Omental fat pad (tissue), 4 donors: ENCODE measurements around the gene PRUNE2. TPM values are rescaled to one million over a fixed set of nuclear protein-coding genes. Genes with fewer than 3 reads are reported as not detected.

Experiments
- ATAC-seq: fragments of 150-250 bp; one replicate; pipeline ENCODE4 v1.9.1; 2016; ENCODE audit warnings: mild to moderate bottlenecking, moderate library complexity; ENCODE audit not compliant: low FRiP score
- DNase-seq: peaks from one replicate; pipeline ENCODE4 v3.0.0-alpha.2; 2019; ENCODE audit warnings: low spot score
- CTCF ChIP-seq, 3 donors: fragments of 450-650 bp; IDR thresholded peaks; one replicate each; pipeline ENCODE4 v1.5.1; 2016 to 2017; ENCODE audit warnings: antibody characterized with exemption in 3 of 3, mild to moderate bottlenecking in 3 of 3, moderate library complexity in 2 of 3
- total RNA-seq, 4 donors: library from RNA; depleted of rRNA; stranded (reverse); fragments of >200 nt; gene quantifications; one replicate each; pipeline ENCODE4 v1.1.0, GENCODE V29; 2016

The PRUNE2 gene
- total RNA-seq, 4 donors from 2014 or later = 3.1 to 13.4 (median 12.0) TPM

- DNase-seq (no peak), ATAC-seq (no peak)
- TF ChIP-seq CTCF (IDR thresholded peaks at IDR 0.05) = no peak
These were observed 21.8 kb upstream of the PRUNE2 start for GRCh38 chr9:76927540-76928240.

GRCh38 chr9:76926846-76927245, 20.9 kb upstream of the PRUNE2 start:
- no peak for DNase-seq
- no peak for ATAC-seq
- no peak for TF ChIP-seq CTCF (IDR thresholded peaks at IDR 0.05)

- ATAC-seq (no peak), DNase-seq (no peak)
- TF ChIP-seq CTCF (IDR thresholded peaks at IDR 0.05) = no peak
These were observed 20.4 kb upstream of the PRUNE2 start for GRCh38 chr9:76926324-76926741.

- TF ChIP-seq CTCF (IDR thresholded peaks at IDR 0.05) = no peak
- no peak for ATAC-seq
These were observed 15.3 kb upstream of the PRUNE2 start for GRCh38 chr9:76921165-76921564.

GRCh38 chr9:76917299-76917698, 11.4 kb upstream of the PRUNE2 start:
- ATAC-seq (no peak), DNase-seq (no peak)
- no peak for TF ChIP-seq CTCF (IDR thresholded peaks at IDR 0.05)

More at GRCh38 chr9:76921165-76921564, 15.3 kb upstream of the PRUNE2 start:
- no peak for DNase-seq

GRCh38 chr9:76916231-76916630, 10.3 kb upstream of the PRUNE2 start:
- ATAC-seq = no peak
- no peak for DNase-seq
- no peak for TF ChIP-seq CTCF (IDR thresholded peaks at IDR 0.05)

GRCh38 chr9:76913467-76913866, 7.6 kb upstream of the PRUNE2 start:
- no peak for TF ChIP-seq CTCF (IDR thresholded peaks at IDR 0.05)
- DNase-seq = no peak
- ATAC-seq = no peak
